ENCODE results near the gene CCL15.

DNA sequence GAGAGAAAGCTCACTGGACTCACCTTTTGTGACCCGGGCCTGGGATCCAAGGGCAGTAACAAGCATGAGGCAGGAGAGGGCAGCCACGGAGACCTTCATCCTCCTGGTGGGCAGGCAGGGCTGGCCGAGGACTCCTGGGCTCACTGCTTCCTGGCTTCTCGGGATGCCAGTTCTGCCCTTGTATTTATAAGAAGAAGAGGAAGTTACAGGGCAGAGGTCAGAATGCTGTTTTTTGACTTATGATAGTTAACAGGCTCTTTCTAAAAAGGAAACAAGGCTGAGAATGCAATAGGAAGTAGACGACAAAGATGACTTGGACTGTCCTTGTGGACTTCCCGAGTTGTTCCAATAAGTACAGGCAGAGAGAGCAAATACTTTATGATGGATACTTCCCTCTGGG is 16.4 kb upstream of the CCL15 start, which contains the start of gene CCL23:
- no peak for TF ChIP-seq CTCF (IDR thresholded peaks at IDR 0.05)
- no peak for TF ChIP-seq ZFX (IDR thresholded peaks at IDR 0.05; ENCODE audit: borderline replicate concordance)

Data from 22Rv1 (cell line).